Stimulated activated CD4-positive, alpha-beta T cell treated with anti-CD3 and anti-CD28 coated beads, Interleukin-2, amount 100 ng/mL, for 48 hours (primary cell): ENCODE measurements around the gene INCENP.
A peak's percentile ranks its signal among the peaks of the same experiment; 100 is the strongest.

ENCODE experiments used
- DNase-seq, 2 donors: peaks; one replicate each; pipeline ENCODE4 v3.0.0-alpha.2; 2020

Gene INCENP

GRCh38 chr11:62142921-62143320 lies 19.1 kb downstream of the INCENP start:
- no peak for DNase-seq

- DNase-seq: no peak
These were observed 19.9 kb downstream of the INCENP start for GRCh38 chr11:62143727-62144126.

- DNase-seq: no peak
These were observed 20.9 kb downstream of the INCENP start for GRCh38 chr11:62144641-62145255.

- no peak for DNase-seq
These were observed 21.6 kb downstream of the INCENP start for GRCh38 chr11:62145261-62145871.

GRCh38 chr11:62146476-62147200 lies 22.8 kb downstream of the INCENP start:
- no peak for DNase-seq

- DNase-seq: no peak
These were observed 23.7 kb downstream of the INCENP start for GRCh38 chr11:62147545-62147944.

GRCh38 chr11:62148271-62148980 lies 24.6 kb downstream of the INCENP start:
- DNase-seq: no peak

GRCh38 chr11:62149986-62150886 lies 26.4 kb downstream of the INCENP start:
- no peak for DNase-seq

- no peak for DNase-seq
These were observed 27.3 kb downstream of the INCENP start for GRCh38 chr11:62150887-62151736.

- DNase-seq: no peak
These were observed 27.9 kb downstream of the INCENP start for GRCh38 chr11:62151737-62152102.

GRCh38 chr11:62152245-62153086 lies 28.7 kb downstream of the INCENP start:
- no peak for DNase-seq

GRCh38 chr11:62153087-62153395 lies 29.2 kb downstream of the INCENP start:
- DNase-seq: no peak

GRCh38 chr11:62153617-62154016 lies 29.8 kb downstream of the INCENP start:
- DNase-seq: no peak

GRCh38 chr11:62157603-62158002 lies 33.8 kb downstream of the INCENP start:
- DNase-seq: no peak

GRCh38 chr11:62166371-62166770 lies 42.6 kb downstream of the INCENP start:
- DNase-seq: no peak

- no peak for DNase-seq
These were observed 45.6 kb downstream of the INCENP start for GRCh38 chr11:62169448-62169847.

GRCh38 chr11:62169935-62170334 lies 46.1 kb downstream of the INCENP start:
- DNase-seq: no peak

- DNase-seq: peak; percentile 69 to 79
These were observed 47.5 kb downstream of the INCENP start for GRCh38 chr11:62171261-62171723.

- no peak for DNase-seq
These were observed 48.5 kb downstream of the INCENP start for GRCh38 chr11:62172294-62172693.

- no peak for DNase-seq
These were observed 53.0 kb downstream of the INCENP start for GRCh38 chr11:62176766-62177165.

GRCh38 chr11:62179995-62180394 lies 56.2 kb downstream of the INCENP start:
- no peak for DNase-seq
